NOMO-1 (cell line): Measurements from ENCODE around the gene CCDC171.

Experiments used
- DNase-seq, 2 experiments: peaks; one replicate each; lab custom pipeline; 2025; ENCODE audit not compliant: unreplicated experiment in 2 of 2; lab: John Stamatoyannopoulos, UW

The CCDC171 gene

DNA sequence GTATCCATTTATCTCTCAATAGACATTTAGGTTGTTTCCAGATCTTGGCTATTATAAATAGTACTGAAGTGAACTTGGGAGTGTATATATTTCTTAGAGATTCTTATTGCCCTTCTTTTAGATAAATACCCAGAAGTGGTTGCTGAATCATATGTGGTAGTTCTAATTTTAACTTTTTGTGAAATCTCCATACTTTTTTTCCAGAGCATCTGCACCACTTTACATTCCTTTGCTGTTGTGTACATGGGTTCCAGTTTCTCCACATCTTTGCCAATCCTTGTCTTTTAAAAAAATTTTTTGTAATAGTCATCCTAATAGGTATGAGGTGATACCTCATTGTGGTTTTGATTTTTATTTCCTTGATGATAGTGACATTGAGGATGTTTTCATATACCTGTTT is 303.7 kb downstream of the CCDC171 start:
- no peak for DNase-seq

DNA sequence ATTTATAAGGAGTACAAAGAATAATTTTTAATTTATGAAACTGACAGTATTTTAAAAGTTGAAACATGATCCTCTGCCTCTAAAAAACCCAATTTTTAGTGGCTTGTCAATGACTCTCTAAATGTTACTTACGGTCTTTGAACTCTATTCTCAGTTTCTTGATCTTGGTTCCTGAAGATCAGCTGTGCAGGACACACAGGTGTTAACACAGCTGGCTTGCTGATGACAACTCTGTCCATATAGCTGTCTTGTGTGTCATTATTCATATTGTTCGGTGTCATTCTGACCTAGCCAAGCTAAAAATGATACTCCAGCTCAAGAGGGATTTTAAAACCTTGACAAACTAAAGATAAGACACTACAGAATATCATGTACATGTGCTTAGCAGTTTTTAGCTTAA is 314.5 kb downstream of the CCDC171 start:
- DNase-seq = no peak

DNA sequence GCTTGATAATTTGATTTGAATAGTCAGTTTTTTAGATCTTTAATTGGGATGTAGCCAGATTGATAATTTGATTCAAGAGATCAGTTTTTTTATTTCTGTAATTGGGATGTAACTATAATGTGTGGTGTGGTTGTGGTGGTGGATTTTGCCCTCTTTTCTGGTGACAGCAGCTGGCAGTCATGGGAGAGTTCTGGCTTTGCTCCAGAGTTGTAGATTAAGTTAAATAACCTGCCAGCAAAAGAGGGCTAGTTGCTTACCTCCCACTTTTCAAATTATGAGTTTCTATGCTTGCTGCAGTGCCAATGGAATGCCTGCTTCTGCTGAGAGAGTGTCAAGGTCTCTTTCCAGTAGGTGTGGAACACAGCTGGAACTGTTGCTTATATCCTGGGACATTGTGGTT is 315.1 kb downstream of the CCDC171 start:
- DNase-seq = no peak

DNA sequence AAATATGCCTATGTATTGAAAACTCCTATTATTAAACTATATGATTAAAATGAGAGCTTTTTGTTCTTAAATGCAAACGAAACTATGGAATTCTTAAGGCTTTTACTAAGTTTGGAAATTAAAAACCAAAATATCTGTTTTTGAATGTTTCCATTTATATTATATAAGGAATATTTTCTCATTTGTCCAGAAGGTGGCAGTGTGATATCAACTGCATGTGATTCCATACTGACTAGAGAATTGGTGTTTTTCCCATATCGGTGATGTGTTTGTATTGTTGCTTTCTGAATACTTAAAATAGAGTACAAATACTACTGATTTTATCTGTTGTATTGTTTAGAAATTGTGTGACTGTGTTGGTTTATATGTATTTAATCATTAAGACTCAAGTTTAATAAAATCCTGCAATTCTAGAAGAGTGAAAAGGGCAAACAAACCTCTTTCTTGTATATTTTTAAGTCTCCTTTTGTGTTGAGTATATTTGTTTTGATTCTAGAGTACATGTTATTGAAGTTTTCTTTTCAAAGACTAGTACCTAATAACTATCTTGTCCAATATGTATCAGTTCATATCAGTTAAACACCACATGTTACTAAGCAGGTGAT is 320.8 kb downstream of the CCDC171 start:
- no peak for DNase-seq

DNA sequence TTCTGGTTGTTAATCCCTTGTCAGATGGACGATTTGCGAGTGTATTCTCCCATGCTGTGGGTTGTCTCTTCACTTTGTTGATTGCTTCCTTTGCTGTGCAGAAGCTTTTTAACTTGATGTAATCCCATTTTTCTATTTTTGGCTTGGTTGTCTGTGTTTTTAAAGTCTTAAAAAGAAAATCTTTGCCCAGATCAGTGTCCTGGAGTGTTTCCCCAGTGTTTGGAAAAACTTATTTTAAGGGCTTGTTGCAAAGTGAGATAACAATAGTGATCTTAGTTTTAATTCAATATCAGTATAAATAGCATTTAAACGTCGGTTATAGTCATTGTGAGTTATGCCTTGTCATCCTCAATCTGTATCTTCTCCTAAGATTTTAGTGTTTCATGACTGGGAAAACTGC is 329.5 kb downstream of the CCDC171 start:
- DNase-seq = no peak

DNA sequence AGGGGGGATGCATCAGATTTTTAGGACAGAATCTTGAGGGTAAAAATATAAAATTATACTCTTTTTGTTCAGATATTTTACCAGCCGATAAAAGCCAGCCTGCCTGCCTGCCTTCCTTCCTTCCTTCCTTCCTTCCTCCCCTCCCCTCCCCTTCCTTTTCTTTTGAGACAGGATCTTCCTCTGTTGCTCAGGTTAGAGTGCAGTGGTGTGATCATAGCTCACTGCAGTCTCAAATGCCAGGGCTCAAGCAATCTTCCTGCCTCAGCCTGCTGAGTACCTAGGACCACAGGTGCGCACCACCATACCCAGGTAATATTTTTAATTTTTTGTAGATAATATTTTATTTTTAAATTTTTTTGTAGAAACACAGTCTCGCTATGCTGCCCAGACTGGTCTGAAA is 330.0 kb downstream of the CCDC171 start:
- DNase-seq = no peak

DNA sequence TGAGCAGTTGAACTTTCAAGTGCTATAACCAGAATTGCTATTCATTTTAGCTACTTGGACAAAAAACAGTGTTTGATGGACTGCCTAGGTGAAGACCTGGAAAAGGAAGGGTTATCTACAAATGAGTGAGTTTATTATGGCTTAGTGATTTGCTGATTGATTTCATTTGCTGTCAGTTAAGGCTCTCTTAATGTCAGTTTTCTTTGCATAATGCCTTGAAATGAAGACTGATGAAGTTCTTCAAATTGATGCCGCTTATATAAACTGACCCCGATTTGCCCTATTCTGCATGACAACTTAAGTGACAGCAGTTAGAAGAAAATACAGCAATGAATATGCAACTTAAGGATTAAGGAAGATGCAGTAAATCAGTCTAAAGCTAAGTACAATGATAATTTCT is 332.6 kb downstream of the CCDC171 start:
- no peak for DNase-seq

DNA sequence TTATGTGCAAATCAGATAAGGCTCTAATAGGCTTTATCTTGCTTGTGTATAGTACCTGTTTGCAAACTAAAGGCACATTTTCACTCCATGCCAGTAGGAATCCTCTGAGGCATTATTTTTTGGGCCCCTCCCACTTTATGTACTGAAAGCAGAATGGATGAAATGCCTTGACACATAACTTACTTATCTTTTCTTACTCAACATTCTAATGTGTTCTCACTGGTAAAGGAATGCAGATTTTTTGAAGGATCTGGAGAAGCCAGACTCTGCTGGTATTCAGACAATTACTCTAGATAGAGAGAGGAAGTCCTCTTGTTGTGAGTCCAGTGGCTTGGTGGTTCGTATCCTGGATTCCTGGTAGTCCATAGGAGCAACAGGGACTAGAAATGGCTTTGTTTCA is 336.7 kb downstream of the CCDC171 start:
- DNase-seq = no peak

DNA sequence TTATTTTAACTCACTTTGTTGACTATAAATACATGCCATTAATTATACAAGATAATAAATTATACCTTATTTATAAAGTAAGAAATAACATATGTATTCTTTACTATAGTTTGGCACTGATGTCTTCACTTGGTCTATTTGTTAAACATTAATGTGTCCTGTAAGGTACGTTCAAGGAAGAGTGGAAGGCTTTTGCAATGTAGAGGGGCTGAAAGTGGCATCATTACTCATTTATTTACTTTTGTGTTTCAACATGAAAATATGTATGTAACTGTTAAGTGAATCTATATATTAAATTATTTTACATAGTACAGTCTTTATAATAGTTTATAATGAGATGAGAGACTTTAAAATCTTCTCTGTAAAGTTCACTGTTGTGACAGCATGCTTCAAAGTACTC is 348.7 kb downstream of the CCDC171 start:
- no peak for DNase-seq

DNA sequence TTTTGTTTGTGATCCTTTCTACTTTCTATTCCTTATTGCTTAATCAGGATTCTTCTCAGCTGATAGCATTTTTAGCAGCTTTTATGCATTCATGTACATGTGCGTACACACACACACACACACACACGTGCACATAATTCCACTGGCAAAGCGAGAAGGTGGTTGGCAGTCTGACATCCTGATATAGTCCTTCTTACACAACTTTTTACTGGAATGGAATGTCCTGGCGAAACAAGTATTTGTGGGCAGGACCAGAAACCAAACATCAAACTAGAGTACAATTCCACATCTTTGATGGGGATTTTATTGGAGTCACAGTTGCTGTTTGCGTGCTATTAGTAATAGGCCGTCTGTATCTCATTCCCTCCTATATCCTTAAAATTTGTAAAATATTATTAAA is 356.5 kb downstream of the CCDC171 start:
- no peak for DNase-seq

DNA sequence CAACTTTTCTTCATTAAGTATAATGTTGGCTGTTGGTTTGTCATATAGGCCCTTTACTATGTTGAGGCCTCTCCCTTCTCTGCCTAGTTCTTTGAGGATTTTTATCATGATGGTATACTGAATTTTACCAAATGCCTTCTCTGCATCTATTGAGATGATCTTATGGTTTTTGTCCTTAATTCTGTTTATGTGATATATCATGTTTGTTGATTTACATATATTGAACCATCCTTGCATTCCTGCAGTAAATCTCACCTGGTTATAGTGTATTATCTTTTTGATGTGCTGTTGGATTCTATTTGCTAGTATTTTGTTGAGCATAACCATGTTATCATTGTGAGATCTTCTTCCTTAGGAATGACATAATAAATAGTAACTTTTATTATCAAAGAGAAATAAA is 362.9 kb downstream of the CCDC171 start:
- DNase-seq = no peak

DNA sequence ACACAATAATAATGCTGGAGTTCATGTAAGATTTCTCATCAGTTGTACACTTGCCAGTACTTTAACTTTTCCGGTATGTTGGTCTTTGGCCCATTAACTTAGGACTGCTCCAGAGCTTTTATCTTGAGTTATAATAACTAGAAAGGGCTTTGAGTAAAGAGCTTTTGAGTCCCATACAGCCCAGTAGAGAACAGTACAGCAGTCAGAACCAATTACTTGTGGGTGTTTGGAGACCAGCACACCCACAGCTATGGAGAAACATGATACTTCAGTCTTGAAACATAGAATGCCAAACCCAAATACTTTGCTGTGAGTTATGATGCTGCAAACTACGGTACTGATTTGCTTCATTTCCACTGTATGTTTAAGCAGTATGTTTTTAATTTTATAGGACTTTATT is 374.3 kb downstream of the CCDC171 start:
- DNase-seq = no peak

DNA sequence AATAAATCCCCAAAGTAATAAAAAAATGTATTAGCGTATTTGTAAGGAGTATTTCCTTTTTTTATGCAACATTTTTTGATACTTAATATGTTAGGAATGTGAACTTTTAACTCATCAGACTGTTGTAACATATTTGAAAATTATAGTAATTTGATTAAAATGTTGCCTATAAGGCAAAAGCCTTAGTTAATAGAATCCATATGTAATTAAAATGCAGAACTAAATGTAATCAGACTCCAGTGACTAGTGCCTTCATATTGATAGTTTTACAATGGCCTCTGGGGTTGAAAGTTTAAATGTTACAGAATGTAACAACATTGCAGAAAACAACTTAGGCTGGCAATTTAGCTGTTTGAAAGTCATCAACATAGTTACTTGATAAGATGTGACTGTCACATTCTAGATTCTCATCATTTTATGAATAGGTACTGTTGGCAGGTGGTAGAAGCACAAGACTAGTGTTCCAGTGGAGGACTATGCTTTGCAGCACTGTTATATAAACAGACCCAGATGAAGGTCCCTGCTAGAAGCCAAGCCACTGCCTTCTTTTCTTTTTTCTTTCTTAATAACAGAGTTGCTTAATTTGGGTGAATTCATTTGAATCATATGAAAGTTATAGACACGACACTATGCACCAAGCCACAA is 382.9 kb downstream of the CCDC171 start:
- no peak for DNase-seq

DNA sequence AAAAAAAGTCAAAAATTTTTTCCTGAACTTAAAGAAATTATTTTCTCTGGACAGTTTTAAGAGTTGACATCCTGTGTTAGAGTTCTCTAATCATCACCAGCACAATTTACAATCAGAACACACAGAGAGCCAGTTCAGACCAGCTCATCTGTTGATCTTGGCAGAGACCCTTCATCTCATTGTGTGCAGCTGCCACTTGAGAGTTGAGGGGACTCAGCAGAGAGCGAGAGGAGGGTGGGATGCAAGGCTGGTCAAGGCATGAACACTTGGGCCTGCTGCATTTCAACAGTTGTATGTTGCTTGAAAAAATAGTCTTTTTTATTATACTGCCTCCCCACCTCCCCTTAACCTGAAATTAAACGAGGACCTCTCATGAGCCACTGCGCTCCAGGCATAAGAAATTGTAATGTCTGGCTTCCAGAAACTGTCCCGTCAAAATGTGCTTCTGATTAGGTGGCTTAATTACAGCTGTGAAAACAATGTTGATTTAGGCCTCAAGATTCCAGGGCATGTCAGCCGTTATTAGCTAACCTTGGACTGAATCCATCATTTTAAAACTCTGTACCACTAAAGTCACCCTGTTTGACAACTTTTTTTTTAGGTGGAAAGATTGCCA is 383.6 kb downstream of the CCDC171 start:
- DNase-seq = no peak

DNA sequence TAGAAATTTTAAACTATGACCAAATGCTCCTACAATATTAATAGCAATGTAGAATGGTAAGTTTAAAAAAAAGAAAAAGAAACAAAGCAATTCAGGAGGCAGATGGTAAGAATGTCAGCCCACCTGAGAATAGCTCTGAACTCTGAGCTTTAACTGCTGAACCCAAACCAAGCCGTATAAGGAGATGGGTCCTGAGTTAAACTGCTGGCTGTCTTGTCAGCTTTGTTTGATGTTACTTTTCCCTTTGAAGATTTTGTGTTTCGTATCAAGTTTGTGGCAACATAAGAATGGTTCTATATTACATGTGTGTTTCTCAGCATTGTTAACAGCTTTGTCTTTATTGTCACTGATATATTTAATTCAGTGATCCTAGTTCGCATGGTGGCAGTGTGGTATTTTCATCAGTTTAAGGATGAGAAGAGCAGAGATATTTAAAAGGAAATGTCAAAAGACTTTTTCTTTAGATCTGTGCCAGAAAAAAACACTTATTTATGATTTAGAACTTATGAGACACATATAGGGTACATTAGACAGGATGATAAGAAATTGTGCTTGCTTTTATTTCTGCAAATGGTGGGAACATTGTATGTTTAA is 390.1 kb downstream of the CCDC171 start:
- no peak for DNase-seq

DNA sequence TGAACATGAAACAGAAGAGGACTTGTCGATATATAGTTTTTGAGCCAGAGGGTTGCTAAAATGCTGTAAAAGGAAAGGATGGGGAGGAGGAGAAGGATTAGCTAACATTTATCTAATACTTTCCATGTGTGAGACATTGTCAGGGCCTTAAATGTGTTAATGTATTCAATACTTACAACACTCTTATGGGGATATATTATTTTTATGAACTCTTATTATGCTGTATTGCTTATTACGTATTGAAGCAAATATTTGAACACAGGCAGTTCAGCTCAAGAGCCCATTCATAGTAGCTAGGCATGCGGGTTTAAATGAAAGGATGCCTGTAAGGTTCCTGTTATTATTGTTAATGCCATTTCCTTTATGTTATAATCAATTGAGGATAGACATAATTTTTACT is 391.5 kb downstream of the CCDC171 start:
- no peak for DNase-seq

DNA sequence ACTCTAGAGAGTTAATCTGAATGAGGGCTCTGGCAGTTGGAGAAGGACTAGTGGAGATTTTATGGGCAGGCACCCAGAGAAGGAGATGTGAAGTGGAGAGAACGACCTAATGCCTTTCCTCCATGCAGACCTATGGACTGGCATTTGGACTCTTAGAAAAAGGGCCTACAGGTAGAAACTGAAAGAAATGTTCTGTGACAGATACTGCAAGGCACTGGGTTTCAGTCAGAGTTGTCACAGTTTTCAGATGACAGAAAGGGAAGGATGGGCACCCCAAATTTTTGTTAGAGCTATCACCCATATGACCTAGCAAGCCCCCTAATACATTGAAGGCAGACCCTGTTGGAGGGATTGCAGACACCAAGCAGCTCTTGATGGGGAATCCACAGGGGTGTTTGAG is 406.8 kb downstream of the CCDC171 start:
- DNase-seq = no peak

DNA sequence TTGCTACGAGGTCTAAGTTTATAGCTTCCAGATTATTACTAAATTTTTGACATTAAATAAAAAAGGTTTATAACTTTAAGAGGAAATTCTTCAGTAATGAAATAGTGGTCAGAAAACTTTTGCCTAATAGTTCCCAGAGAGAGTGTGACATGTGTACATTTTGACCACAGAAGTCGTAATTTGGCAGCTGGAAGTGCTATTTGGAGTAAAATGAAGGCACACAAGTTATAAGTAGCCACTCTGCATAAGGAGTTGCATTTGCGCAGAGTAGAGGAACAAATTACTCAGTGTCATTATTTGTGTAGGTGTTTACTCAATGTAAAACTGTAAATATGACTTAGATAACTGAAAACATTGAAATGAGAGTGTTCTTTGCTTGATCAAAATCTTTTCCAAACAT is 408.4 kb downstream of the CCDC171 start:
- no peak for DNase-seq

DNA sequence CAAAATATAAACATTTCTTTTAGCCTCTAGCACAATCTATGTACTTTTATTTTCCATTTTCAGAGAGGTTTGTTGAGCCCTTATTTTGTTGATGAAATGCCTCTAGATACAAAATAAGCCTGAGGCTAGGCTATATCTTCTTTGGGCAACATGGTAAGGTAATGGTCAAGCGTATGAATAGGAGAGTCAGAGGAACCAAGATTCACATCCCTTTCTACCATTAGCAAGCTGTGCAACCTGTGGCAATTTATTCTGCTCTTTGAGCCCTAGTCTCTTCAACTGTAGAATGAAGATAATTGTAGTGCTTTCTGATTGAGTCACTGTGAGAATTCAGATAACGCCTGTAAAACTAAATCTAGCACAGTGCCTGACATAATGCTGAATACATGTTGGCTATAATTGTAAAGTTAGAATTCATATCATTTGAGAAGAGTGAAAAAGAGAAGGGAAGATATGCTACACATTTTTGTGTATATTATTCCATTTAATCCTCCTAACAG is 412.5 kb downstream of the CCDC171 start:
- DNase-seq = no peak

DNA sequence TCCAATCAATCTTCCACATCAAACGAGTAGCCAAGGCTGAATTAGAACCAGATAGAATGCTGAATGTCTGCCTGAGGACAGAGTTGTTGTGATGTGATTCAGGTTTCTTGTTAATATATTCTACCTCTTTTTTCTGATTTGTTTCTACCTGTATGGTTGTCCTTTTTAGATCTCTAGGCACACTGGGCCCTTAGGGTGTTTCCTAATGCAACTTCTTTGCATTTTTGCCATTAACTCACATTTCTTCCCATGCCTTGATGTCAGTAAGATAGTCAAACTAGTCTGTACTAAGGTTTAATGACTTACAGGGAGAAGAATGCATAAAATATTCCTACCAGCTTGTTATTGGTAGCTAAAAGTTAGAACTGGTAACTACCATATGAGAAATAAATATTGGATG is 413.6 kb downstream of the CCDC171 start:
- no peak for DNase-seq

DNA sequence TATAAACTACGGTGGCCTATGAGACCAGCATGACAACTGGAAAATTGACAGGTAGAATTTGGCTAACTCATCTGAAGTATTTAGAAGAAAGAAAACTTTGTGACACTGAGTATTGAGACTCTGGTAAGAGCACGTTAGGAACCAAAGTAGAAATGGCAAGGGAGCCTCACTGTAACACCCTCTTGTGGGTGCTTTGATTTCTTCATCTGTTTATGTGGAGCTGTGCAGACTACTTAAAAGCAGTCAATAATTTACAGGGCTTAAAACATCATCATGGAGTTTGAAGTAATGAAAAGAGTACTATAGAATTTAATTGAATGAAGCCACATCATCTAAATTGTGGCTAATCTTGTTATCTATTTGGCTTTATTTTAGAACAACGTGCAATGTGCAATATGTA is 414.2 kb downstream of the CCDC171 start:
- DNase-seq = no peak

DNA sequence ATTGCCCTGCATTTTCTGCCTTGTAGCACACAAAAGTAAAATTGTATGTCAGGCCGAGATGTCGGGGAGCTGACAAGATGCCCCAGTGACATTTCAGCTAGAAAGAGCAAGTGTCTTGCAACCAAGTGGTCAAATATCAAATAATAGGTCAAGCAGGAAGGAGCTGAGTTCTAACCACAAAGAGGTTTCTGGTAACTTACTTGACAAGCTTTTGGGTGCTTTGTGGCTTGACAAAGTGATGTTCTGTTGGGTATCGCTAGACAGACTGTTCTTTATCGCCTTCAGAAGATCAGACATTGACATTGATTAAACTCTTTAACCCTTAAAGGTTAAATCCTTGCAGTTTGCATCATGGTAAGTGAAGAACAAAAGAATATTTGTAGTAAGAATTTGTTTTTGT is 419.9 kb downstream of the CCDC171 start:
- no peak for DNase-seq
